Measurements from ENCODE around the gene DOCK2. TPM values are rescaled to one million over a fixed set of nuclear protein-coding genes. Genes with fewer than 3 reads are reported as not detected.

Gene DOCK2
- polyA plus RNA-seq, 2 of the 4 experiments (the other 2 are of a cell fraction): 2.1 to 4.6 TPM

GRCh38 chr5:169980418-169981053, 343.5 kb downstream of the DOCK2 start, which contains the start of gene INSYN2B (continued):
- TF ChIP-seq JUNB (IDR thresholded peaks at IDR 0.05) (no peak), ZNF302 (CRISPR knock-in tag; IDR thresholded peaks at IDR 0.05) (no peak), CBX8 (IDR thresholded peaks at IDR 0.05) (no peak), GATA3 (IDR thresholded peaks at IDR 0.05; ENCODE audit: borderline replicate concordance) (no peak), JUN (IDR thresholded peaks at IDR 0.05) (peak in 1 of 2 experiments; percentile 19; a peak in 1 of 5 replicates), ESRRA (IDR thresholded peaks at IDR 0.05; ENCODE audit: borderline replicate concordance, low read length) (no peak), MAZ (IDR thresholded peaks at IDR 0.05; ENCODE audit: borderline replicate concordance, low read depth, low read length) (no peak), TP53 (CRISPR knock-in tag; IDR thresholded peaks at IDR 0.05) (no peak), CHD4 (IDR thresholded peaks at IDR 0.05; ENCODE audit: borderline replicate concordance) (no peak), RAD21 (conservative IDR thresholded peaks at IDR 0.05 in 1 of 2, IDR thresholded peaks at IDR 0.05 in 1 of 2) (peak; percentile 66 to 85), KDM1A (IDR thresholded peaks at IDR 0.05; ENCODE audit: low read depth) (no peak), ATOH8 (CRISPR knock-in tag; IDR thresholded peaks at IDR 0.05; ENCODE audit: low read depth) (no peak)

GRCh38 chr5:169988206-169988605, 351.1 kb downstream of the DOCK2 start:
- ATAC-seq: no peak
- no peak for FAIRE-seq
- POLR2A ChIA-PET: no interaction called here
- CTCF ChIA-PET: interaction anchor here (1.3 to 2.0 kb wide), 2 partner anchors 8 to 84 kb away, joined by 3 to 12 read pairs; partner anchors contain the start of gene INSYN2B
- no peak for DNase-seq (ENCODE audit: low read depth in 1 of 2, low spot score in 1 of 2)
- Histone ChIP-seq H3K9me3 (no peaks in the 10 kb centered on the region), H3K4me1 (peaks cover 16% of the 10 kb centered on the region), H3K4me3 (no peak overlapping the region), H3K27ac (no peak overlapping the region), H3K4me2 (peak overlapping the region; percentile 49; the same call in 2 of the 3 replicates)
- no peak for TF ChIP-seq MYC (IDR thresholded peaks at IDR 0.05; ENCODE audit: borderline replicate concordance, low read length)
- TF ChIP-seq GATA3 (IDR thresholded peaks at IDR 0.05; ENCODE audit: borderline replicate concordance): no peak
- TF ChIP-seq USF2 (IDR thresholded peaks at IDR 0.05): no peak
- no peak for TF ChIP-seq HDAC2 (IDR thresholded peaks at IDR 0.05)
- no peak for TF ChIP-seq HOXB13 (CRISPR knock-in tag; IDR thresholded peaks at IDR 0.05; ENCODE audit: low read depth)
- TF ChIP-seq RFX5 (IDR thresholded peaks at IDR 0.05): no peak
- 91% methylated on average over 4 of the region's 4 CpGs for WGBS (ENCODE audit: missing lambda C conversion rate)

- H3K4me3 ChIP-seq: no peak overlapping the region
- ATAC-seq (peak; percentile 54 to 71; a peak in 4 of 6 replicates), FAIRE-seq (no peak), DNase-seq (ENCODE audit: low read depth in 1 of 2, low spot score in 1 of 2) (peak; percentile 28 to 63)
- H3K9me3 ChIP-seq: no peaks in the 10 kb centered on the region
- ChIA-PET CTCF (interaction anchor here (2.0 kb wide), 1 partner anchor 9 kb away, joined by 12 read pairs; the partner anchor contains the start of gene INSYN2B), POLR2A (no interaction called here)
- TF ChIP-seq RARB (CRISPR knock-in tag; IDR thresholded peaks at IDR 0.05) (no peak), GATA3 (IDR thresholded peaks at IDR 0.05; ENCODE audit: borderline replicate concordance) (peak; percentile 34; the same call in 1 of the 2 replicates), ZC3H11A (IDR thresholded peaks at IDR 0.05) (no peak), MAZ (IDR thresholded peaks at IDR 0.05; ENCODE audit: borderline replicate concordance, low read depth, low read length) (no peak), FOSL2 (IDR thresholded peaks at IDR 0.05) (no peak), FOSL2 (CRISPR knock-in tag; IDR thresholded peaks at IDR 0.05) (peak; percentile 75)
- H3K4me1 ChIP-seq: peaks cover 16% of the 10 kb centered on the region
- H3K4me2 ChIP-seq: peak overlapping the region; percentile 49
- 12% methylated on average over 1 of the region's 1 CpG for WGBS (ENCODE audit: missing lambda C conversion rate)
- H3K27ac ChIP-seq: peak overlapping the region; percentile 23 to 34; a peak in 3 of 6 replicates
Measured at GRCh38 chr5:169988947-169989346, 351.9 kb downstream of the DOCK2 start.

Measured in A549 (cell line).